Muscle of back (tissue), 11 donors: ENCODE data around the gene C16orf86. TPM values are rescaled to one million over a fixed set of nuclear protein-coding genes. Genes with fewer than 3 reads are reported as not detected.
"Not testable (repeated sequence)": the region's sequence is repeated elsewhere in the genome, so short reads cannot be mapped to it uniquely, and the experiment has no call there.

Experiments used
- DNase-seq, 3 donors: peaks; one replicate each; pipeline versions ENCODE4 v3.0.0 to v3.0.0-alpha.2; 2013
- polyA plus RNA-seq, 10 donors: library from polyadenylated mRNA; unstranded; fragments of 120-200 nt; gene quantifications; one replicate each; pipeline ENCODE4 v1.2.1, GENCODE V29; 2013; ENCODE audit not compliant: insufficient read length in 10 of 10

Gene C16orf86
- polyA plus RNA-seq, 10 donors = 1.5 to 3.0 (median 2.3) TPM

GRCh38 chr16:67685388-67686112 lies 18.9 kb downstream of the C16orf86 start:
- no peak for DNase-seq

GRCh38 chr16:67693517-67694285 lies 27.1 kb downstream of the C16orf86 start:
- not testable (repeated sequence) for DNase-seq

GRCh38 chr16:67694611-67695010 lies 28.0 kb downstream of the C16orf86 start:
- no peak for DNase-seq

- DNase-seq = no peak
Measured at GRCh38 chr16:67697422-67698185, 31.0 kb downstream of the C16orf86 start.

- no peak for DNase-seq
Measured at GRCh38 chr16:67699265-67699664, 32.7 kb downstream of the C16orf86 start.

- DNase-seq = no peak
Measured at GRCh38 chr16:67701420-67701819, 34.8 kb downstream of the C16orf86 start.

- no peak for DNase-seq
Measured at GRCh38 chr16:67702130-67702529, 35.5 kb downstream of the C16orf86 start.

- no peak for DNase-seq
Measured at GRCh38 chr16:67703626-67704025, 37.0 kb downstream of the C16orf86 start.

GRCh38 chr16:67704110-67704509 lies 37.5 kb downstream of the C16orf86 start:
- DNase-seq = no peak

GRCh38 chr16:67707210-67707609 lies 40.6 kb downstream of the C16orf86 start:
- no peak for DNase-seq

- DNase-seq = no peak
Measured at GRCh38 chr16:67707790-67708189, 41.2 kb downstream of the C16orf86 start.

GRCh38 chr16:67708368-67708771 lies 41.8 kb downstream of the C16orf86 start:
- DNase-seq = no peak

- DNase-seq = no peak
Measured at GRCh38 chr16:67709050-67709449, 42.4 kb downstream of the C16orf86 start.

- DNase-seq = no peak
Measured at GRCh38 chr16:67710607-67711006, 44.0 kb downstream of the C16orf86 start.

- no peak for DNase-seq
Measured at GRCh38 chr16:67713647-67714273, 47.1 kb downstream of the C16orf86 start.

GRCh38 chr16:67714522-67714921 lies 47.9 kb downstream of the C16orf86 start:
- no peak for DNase-seq

- DNase-seq = no peak
Measured at GRCh38 chr16:67716097-67716496, 49.5 kb downstream of the C16orf86 start.

Other genes starting within 250 kb of the C16orf86 start
- gene HSD11B2, start 235.7 kb upstream of the C16orf86 start, polyA plus RNA-seq = 10 to 100 TPM in 4 of 10 donors, 1 to 10 TPM in 6; 3.8 to 13.3 (median 8.1) TPM
- 10 to 100 TPM; 51.9 to 64.9 (median 60.4) TPM for gene ATP6V0D1, start 185.7 kb upstream of the C16orf86 start, polyA plus RNA-seq
- gene AGRP, start 183.3 kb upstream of the C16orf86 start, polyA plus RNA-seq = under 1 TPM in 2 of 10 donors, not detected in 8; 0.22 to 0.28 TPM
- 10 to 100 TPM; 36.7 to 51.9 (median 42.5) TPM for gene RIPOR1, start 138.0 kb upstream of the C16orf86 start, polyA plus RNA-seq
- gene CTCF, start 104.3 kb upstream of the C16orf86 start, polyA plus RNA-seq = 10 to 100 TPM; 37.2 to 50.1 (median 41.7) TPM
- 1 to 10 TPM in 2 of 10 donors, under 1 TPM in 8; 0.33 to 4.2 (median 0.55) TPM for gene CARMIL2, start 21.7 kb upstream of the C16orf86 start, polyA plus RNA-seq
- gene ACD, start 6.6 kb upstream of the C16orf86 start, polyA plus RNA-seq = 10 to 100 TPM; 11.2 to 17.4 (median 14.1) TPM
- 1 to 10 TPM in 6 of 10 donors, under 1 TPM in 4; 0.40 to 1.4 (median 1.2) TPM for gene PARD6A, start 5.9 kb upstream of the C16orf86 start, polyA plus RNA-seq
- 10 to 100 TPM in 1 of 10 donors, 1 to 10 TPM in 9; 5.9 to 11.2 (median 7.4) TPM for gene ENKD1, start 64 bp upstream of the C16orf86 start, polyA plus RNA-seq
- gene GFOD2, start 52.5 kb downstream of the C16orf86 start, polyA plus RNA-seq = 10 to 100 TPM; 11.5 to 19.8 (median 13.7) TPM
- gene RANBP10, start 139.7 kb downstream of the C16orf86 start, polyA plus RNA-seq = 10 to 100 TPM; 14.1 to 27.2 (median 20.3) TPM
- gene TSNAXIP1, start 140.1 kb downstream of the C16orf86 start, polyA plus RNA-seq = 1 to 10 TPM; 1.1 to 3.5 (median 1.6) TPM
- gene THAP11, start 175.5 kb downstream of the C16orf86 start, polyA plus RNA-seq = 10 to 100 TPM; 20.1 to 29.7 (median 24.6) TPM
- 100 to 1,000 TPM; 104 to 135 (median 122) TPM for gene NUTF2, start 180.1 kb downstream of the C16orf86 start, polyA plus RNA-seq
- 10 to 100 TPM; 20.8 to 47.6 (median 34.1) TPM for gene CENPT, start 180.9 kb downstream of the C16orf86 start, polyA plus RNA-seq
- 100 to 1,000 TPM in 5 of 10 donors, 10 to 100 TPM in 5; 85.2 to 115 (median 100) TPM for gene EDC4, start 206.2 kb downstream of the C16orf86 start, polyA plus RNA-seq
- gene NRN1L, start 218.1 kb downstream of the C16orf86 start, polyA plus RNA-seq = 1 to 10 TPM in 3 of 10 donors, under 1 TPM in 6, not detected in 1; 0.39 to 1.5 (median 0.53) TPM
- gene PSKH1, start 226.4 kb downstream of the C16orf86 start, polyA plus RNA-seq = 10 to 100 TPM; 17.1 to 27.5 (median 20.7) TPM